GM23338 (cell line): ENCODE data around the gene ARRDC2. TPM values are rescaled to one million over a fixed set of nuclear protein-coding genes. Genes with fewer than 3 reads are reported as not detected.

Experiments used
- ATAC-seq: fragments of 200-7000 bp; cut with Tn5 transposase; 3 replicates; pipeline ENCODE4 v1.9.1; 2020
- DNase-seq: peaks from one replicate; pipeline ENCODE4 v3.0.0-alpha.2; 2015; ENCODE audit warnings: low spot score
- H2AFZ ChIP-seq: fragments of 200-600 bp; sonication (generic); 2 replicates; pipeline ENCODE4 v1.8.0; 2016; ENCODE audit warnings: antibody characterized with exemption, mild to moderate bottlenecking, moderate library complexity
- H3F3A ChIP-seq: fragments of 200-600 bp; sonication (generic); replicated peaks from 2 replicates; pipeline ENCODE4 v1.8.0; 2017; ENCODE audit warnings: antibody characterized with exemption, mixed run types, low read depth
- H3K27ac ChIP-seq: fragments of 200-600 bp; sonication (generic); 2 replicates; pipeline ENCODE4 v1.6.1; 2016; ENCODE audit warnings: low read depth
- H3K27me3 ChIP-seq: fragments of 200-600 bp; sonication (generic); 2 replicates; pipeline ENCODE4 v1.8.0; 2016; ENCODE audit warnings: mild to moderate bottlenecking, mixed run types, moderate library complexity; ENCODE audit not compliant: insufficient read depth
- H3K36me3 ChIP-seq: fragments of 200-600 bp; sonication (generic); 2 replicates; pipeline ENCODE4 v1.8.0; 2016; ENCODE audit warnings: mild to moderate bottlenecking; ENCODE audit not compliant: insufficient read depth
- H3K4me1 ChIP-seq: fragments of 200-600 bp; sonication (generic); 2 replicates; pipeline ENCODE4 v1.8.0; 2016; ENCODE audit warnings: mild to moderate bottlenecking, moderate library complexity; ENCODE audit not compliant: insufficient read depth
- H3K4me2 ChIP-seq: fragments of 200-600 bp; sonication (generic); 2 replicates; pipeline ENCODE4 v1.7.1; 2017; ENCODE audit warnings: mixed run types
- H3K4me3 ChIP-seq: fragments of 200-600 bp; sonication (generic); 2 replicates; pipeline ENCODE4 v1.6.1; 2016; ENCODE audit warnings: mixed run types
- H3K79me2 ChIP-seq: fragments of 200-600 bp; sonication (generic); replicated peaks from 2 replicates; pipeline ENCODE4 v1.8.0; 2017; ENCODE audit warnings: mild to moderate bottlenecking; ENCODE audit not compliant: insufficient read depth
- H3K9me2 ChIP-seq: fragments of 200-600 bp; sonication (generic); 2 replicates; pipeline ENCODE4 v1.8.0; 2017; ENCODE audit not compliant: insufficient read depth
- H4K20me1 ChIP-seq: fragments of 200-600 bp; sonication (generic); replicated peaks from 2 replicates; pipeline ENCODE4 v1.8.0; 2017; ENCODE audit warnings: mild to moderate bottlenecking; ENCODE audit not compliant: insufficient read depth
- H3K27ac Mint-ChIP-seq: 2 replicates; pipeline ENCODE4 v1.8.0; 2020; ENCODE audit warnings: inconsistent platforms, mild to moderate bottlenecking, moderate library complexity, mixed read lengths
- H3K27me3 Mint-ChIP-seq: 3 replicates; pipeline ENCODE4 v1.8.0; 2022; ENCODE audit warnings: low read depth, mild to moderate bottlenecking, moderate library complexity, mixed read lengths, inconsistent platforms; ENCODE audit not compliant: insufficient read depth, poor library complexity
- H3K36me3 Mint-ChIP-seq: 3 replicates; pipeline ENCODE4 v1.8.0; 2021; ENCODE audit warnings: low read depth, mild to moderate bottlenecking, inconsistent platforms, moderate library complexity, mixed read lengths
- H3K4me1 Mint-ChIP-seq: 3 replicates; pipeline ENCODE4 v1.8.0; 2020; ENCODE audit warnings: mild to moderate bottlenecking, inconsistent platforms, mixed read lengths
- H3K4me3 Mint-ChIP-seq: 3 replicates; pipeline ENCODE4 v1.8.0; 2021; ENCODE audit warnings: moderate library complexity, mild to moderate bottlenecking, inconsistent platforms, mixed read lengths
- H3K9me3 Mint-ChIP-seq: 3 replicates; pipeline ENCODE4 v1.8.0; 2020; ENCODE audit warnings: moderate library complexity, mild to moderate bottlenecking, inconsistent platforms, mixed read lengths
- CREB1 ChIP-seq: fragments of 250-450 bp; sonication (Bioruptor Pico); IDR thresholded peaks from 2 replicates; pipeline ENCODE4 v1.5.0; 2020; ENCODE audit warnings: low read depth, mild to moderate bottlenecking, moderate library complexity
- CTCF ChIP-seq, 2 experiments: fragments of 200-600 bp in 1 of 2; sonication (generic) in 1 of 2; conservative IDR thresholded peaks; 2 replicates each; pipeline versions ENCODE4 v1.5.1 to v1.6.1; 2016 to 2017; ENCODE audit warnings: antibody characterized with exemption in 2 of 2, low read depth in 2 of 2, mild to moderate bottlenecking in 2 of 2, moderate library complexity in 1 of 2
- EZH2 ChIP-seq: fragments of 200-600 bp; sonication (generic); IDR thresholded peaks from one replicate; pipeline ENCODE4 v1.8.0; 2017; ENCODE audit warnings: antibody characterized with exemption, mild to moderate bottlenecking, low read depth; ENCODE audit not compliant: unreplicated experiment
- EZH2phosphoT487 ChIP-seq: fragments of 200-600 bp; sonication (generic); IDR thresholded peaks from one replicate; pipeline ENCODE4 v1.8.1; 2018; ENCODE audit warnings: antibody characterized with exemption; ENCODE audit not compliant: unreplicated experiment
- JUNB ChIP-seq: IDR thresholded peaks from one replicate; pipeline ENCODE4 v1.6.1; 2016; ENCODE audit warnings: antibody characterized with exemption; ENCODE audit not compliant: unreplicated experiment
- STAT1 ChIP-seq: IDR thresholded peaks from one replicate; pipeline ENCODE4 v1.6.1; 2016; ENCODE audit warnings: antibody characterized with exemption; ENCODE audit not compliant: unreplicated experiment
- ZNF331 ChIP-seq: fragments of 250-450 bp; sonication (Bioruptor Pico); IDR thresholded peaks from 2 replicates; pipeline ENCODE4 v1.5.0; 2020; ENCODE audit warnings: low read depth, mild to moderate bottlenecking, moderate library complexity
- polyA plus RNA-seq: library from polyadenylated mRNA; unstranded; fragments of >200 nt; fragmentation: Nextera tagmentation; extraction: Ambion mirVana; gene quantifications from 2 replicates; pipeline ENCODE4 v1.2.1, GENCODE V29; 2016
- total RNA-seq: library from RNA; depleted of rRNA; stranded (reverse); fragments of >200 nt; shearing (Covaris generic); gene quantifications from 2 replicates; pipeline ENCODE4 v1.2.3, GENCODE V29; 2014

ARRDC2 gene
- total and polyA plus RNA-seq, 2 experiments from 2014 or later, result 2.4 to 7.1 TPM

GRCh38 chr19:17993076-17993813, 14.7 kb upstream of the ARRDC2 start:
- H3F3A ChIP-seq, result no peaks in the 10 kb centered on the region
- no peak overlapping the region for H3K4me2 ChIP-seq
- TF ChIP-seq EZH2phosphoT487 (no peak), CTCF (conservative IDR thresholded peaks at IDR 0.05; ENCODE audit: low read depth in 2 of 2) (no peak), EZH2 (no peak), CREB1 (CRISPR knock-in tag) (no peak), ZNF331 (CRISPR knock-in tag) (no peak), JUNB (no peak), STAT1 (no peak)
- H3K4me1 Mint-ChIP-seq, result peaks cover 3% of the 10 kb centered on the region
- H3K36me3 ChIP-seq, result no peaks in the 10 kb centered on the region
- H3K27ac Mint-ChIP-seq, result no peak overlapping the region
- H3K4me3 ChIP-seq, result no peak overlapping the region
- H2AFZ ChIP-seq, result no peak overlapping the region
- ATAC-seq, result no peak
- no peaks in the 10 kb centered on the region for H3K79me2 ChIP-seq
- no peak overlapping the region for H3K27ac ChIP-seq
- H3K27me3 Mint-ChIP-seq, result peaks cover 10% of the 10 kb centered on the region
- DNase-seq, result no peak
- no peaks in the 10 kb centered on the region for H3K36me3 Mint-ChIP-seq
- no peaks in the 10 kb centered on the region for H4K20me1 ChIP-seq
- no peaks in the 10 kb centered on the region for H3K9me2 ChIP-seq
- H3K9me3 Mint-ChIP-seq, result no peaks in the 10 kb centered on the region
- H3K27me3 ChIP-seq, result no peaks in the 10 kb centered on the region
- H3K4me3 Mint-ChIP-seq, result no peak overlapping the region
- peaks cover 6% of the 10 kb centered on the region; the same call in 1 of the 2 replicates for H3K4me1 ChIP-seq

- no peak overlapping the region for H3K4me2 ChIP-seq
- no peak overlapping the region; the same call in 2 of the 3 replicates for H3K4me3 Mint-ChIP-seq
- no peaks in the 10 kb centered on the region for H3K36me3 ChIP-seq
- no peak overlapping the region for H3K27ac Mint-ChIP-seq
- H3K9me2 ChIP-seq, result no peaks in the 10 kb centered on the region
- TF ChIP-seq CTCF (conservative IDR thresholded peaks at IDR 0.05; ENCODE audit: low read depth in 2 of 2), result peak; percentile 83 to 99
- TF ChIP-seq EZH2phosphoT487, result no peak
- peaks cover 6% of the 10 kb centered on the region for H3K4me1 Mint-ChIP-seq
- no peak overlapping the region for H2AFZ ChIP-seq
- H3K27ac ChIP-seq, result no peak overlapping the region
- peaks cover 26% of the 10 kb centered on the region for H3K27me3 ChIP-seq
- H3K4me1 ChIP-seq, result peaks cover 6% of the 10 kb centered on the region; the same call in 1 of the 2 replicates
- H3K79me2 ChIP-seq, result no peaks in the 10 kb centered on the region
- H3K36me3 Mint-ChIP-seq, result no peaks in the 10 kb centered on the region; the same call in 2 of the 3 replicates
- DNase-seq (peak; percentile 85), ATAC-seq (peak; percentile 79)
- H3K27me3 Mint-ChIP-seq, result peaks cover 22% of the 10 kb centered on the region
- H4K20me1 ChIP-seq, result no peaks in the 10 kb centered on the region
- H3F3A ChIP-seq, result no peaks in the 10 kb centered on the region
- peaks cover 3% of the 10 kb centered on the region; the same call in 1 of the 3 replicates for H3K9me3 Mint-ChIP-seq
- H3K4me3 ChIP-seq, result no peak overlapping the region
Measured at GRCh38 chr19:17996826-17997316, 11.1 kb upstream of the ARRDC2 start.
